Urothelium cell line (cell line): ENCODE results near the gene LDAF1.
"Not testable (repeated sequence)": the region's sequence is repeated elsewhere in the genome, so short reads cannot be mapped to it uniquely, and the experiment has no call there.

ENCODE experiments used
- DNase-seq: peaks from one replicate; pipeline ENCODE4 v3.0.0; 2011; ENCODE audit warnings: low spot score, mixed read lengths
- FAIRE-seq: peaks from 2 replicates; lab custom pipeline; 2011; peaks lifted over from hg19 to GRCh38; lab: Jason Lieb, UNC

Gene LDAF1

DNA sequence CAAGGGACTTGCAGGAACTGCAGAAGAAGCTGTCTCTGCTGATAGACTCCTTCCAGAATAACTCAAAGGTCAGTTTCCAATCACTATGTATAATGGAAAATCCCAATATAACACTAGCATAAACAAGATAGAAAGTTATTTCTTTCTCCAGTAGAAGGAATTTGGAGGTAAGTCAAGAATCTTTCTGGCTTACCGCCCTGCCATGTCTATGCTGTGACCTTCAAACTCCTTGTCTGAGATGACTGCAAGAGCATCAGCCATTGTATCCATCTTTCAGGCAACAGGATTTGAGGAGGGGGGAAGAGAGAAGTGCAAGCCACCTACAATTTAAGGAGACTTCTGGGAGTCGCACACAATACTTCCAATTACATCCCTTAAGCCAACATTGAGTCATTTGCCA is 2.7 kb downstream of the LDAF1 start:
- FAIRE-seq (no peak), DNase-seq (no peak)

DNA sequence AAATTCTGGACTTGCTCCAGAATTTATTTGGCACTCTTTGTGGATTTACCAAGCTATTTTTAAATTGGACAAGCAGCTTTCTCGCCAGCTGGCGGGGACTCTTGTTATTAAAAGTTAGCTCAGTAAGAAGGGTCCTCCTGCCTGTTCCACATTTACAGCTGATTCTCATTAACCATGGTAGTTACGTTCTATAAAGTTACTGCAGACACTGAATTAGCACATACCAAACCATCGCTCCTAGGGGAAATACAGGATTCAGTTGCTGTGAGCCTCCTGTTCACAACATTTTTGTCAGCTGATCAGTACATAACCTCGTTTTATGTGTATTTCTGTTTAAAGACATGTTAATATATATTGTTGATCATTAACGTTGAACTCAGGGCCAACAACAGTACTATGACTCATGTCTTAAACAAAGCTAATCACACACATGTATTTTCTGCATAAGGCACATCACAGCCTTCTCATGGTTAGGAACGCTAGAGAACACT is 4.2 kb downstream of the LDAF1 start:
- DNase-seq (no peak), FAIRE-seq (no peak)

DNA sequence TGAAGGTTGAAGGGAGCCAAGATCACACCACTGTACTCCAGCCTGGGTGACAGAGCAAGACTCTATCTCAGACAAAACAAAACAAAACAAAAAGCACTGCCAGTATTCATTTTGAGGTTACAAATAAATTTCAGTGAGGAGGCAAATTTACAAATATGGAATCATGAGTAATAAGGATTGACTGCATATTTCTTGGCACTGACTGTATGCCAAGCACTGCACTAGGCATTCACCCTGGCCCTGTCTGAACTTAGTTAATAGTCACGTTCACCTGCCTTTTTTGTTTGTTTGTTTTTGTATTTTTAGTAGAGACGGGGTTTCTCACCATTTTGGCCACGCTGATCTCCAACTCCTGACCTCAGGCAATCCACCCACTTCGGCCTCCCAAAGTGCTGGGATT is 5.1 kb downstream of the LDAF1 start:
- DNase-seq (no peak), FAIRE-seq (no peak)

DNA sequence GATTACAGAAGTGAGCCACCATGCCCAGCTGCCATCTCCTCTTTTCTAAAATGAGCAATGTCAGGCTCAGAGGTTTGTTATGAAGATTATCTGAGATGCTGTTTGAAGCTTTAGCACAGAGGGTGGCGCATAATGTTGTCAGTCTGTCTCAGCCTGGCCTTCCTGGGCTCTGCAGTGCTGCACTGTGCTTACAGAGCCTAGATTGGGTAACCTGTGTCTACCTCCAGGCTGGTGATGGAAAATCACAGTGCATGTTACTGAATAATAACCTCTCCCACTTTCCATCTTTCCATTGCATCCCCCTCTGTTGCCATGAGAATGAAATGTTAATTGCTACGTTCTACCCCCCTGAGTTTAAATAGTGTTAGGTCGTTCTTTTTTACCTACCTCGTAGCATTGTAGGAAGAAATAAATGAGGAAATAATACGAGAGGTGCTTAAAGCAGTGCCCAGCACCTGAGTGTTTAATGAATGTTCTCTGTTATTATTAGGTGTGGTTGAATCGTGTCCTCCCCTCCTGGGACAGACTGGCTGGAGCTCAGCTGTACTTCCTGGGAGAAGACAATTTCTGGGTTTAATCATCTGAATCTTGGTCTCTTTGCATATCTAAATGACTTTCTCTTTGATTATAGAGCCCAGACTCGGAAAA is 6.2 kb downstream of the LDAF1 start:
- no peak for FAIRE-seq

DNA sequence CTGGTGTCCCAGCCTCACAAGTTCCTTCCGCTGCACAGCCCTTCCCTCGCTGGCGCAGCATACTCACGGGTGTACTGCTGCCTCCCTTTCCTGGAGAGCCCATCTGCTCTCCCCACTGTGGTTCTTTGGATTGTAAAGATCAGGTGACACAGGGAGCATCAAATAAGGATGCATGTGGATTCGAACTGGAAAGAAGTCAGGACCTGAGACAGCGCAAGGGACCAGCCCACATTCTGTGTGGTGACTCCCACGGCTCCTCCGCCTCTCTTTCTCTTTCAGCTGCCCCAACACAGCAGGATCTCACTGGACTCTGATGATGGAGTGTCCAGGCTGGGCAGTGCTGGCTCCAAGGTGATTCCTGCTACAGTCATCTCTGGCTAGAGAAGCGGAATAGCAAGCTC is 8.1 kb downstream of the LDAF1 start:
- peak; percentile 16 for DNase-seq
- FAIRE-seq, result no peak

More for the DNA sequence above, 6.2 kb downstream of the LDAF1 start:
- no peak for DNase-seq

DNA sequence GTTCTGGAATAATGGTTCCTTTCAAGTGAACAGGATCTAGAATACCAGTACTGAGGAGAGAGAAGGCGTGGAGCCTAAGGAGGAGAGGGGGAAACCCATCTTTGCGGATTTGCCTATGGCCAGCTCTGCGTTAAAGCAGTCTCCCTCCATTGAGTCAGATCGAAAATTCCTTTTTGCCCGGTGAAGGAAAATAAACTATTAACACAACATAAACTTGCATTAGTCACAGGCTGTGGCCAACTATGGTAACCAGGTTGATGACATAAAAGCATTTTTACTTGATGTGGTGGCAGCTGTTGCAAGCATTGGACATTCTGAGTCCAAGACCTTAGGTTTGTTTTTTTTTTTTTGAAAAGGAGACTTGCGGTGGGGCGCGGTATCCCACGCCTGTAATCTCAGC is 8.9 kb downstream of the LDAF1 start:
- DNase-seq (peak; percentile 67), FAIRE-seq (no peak)

DNA sequence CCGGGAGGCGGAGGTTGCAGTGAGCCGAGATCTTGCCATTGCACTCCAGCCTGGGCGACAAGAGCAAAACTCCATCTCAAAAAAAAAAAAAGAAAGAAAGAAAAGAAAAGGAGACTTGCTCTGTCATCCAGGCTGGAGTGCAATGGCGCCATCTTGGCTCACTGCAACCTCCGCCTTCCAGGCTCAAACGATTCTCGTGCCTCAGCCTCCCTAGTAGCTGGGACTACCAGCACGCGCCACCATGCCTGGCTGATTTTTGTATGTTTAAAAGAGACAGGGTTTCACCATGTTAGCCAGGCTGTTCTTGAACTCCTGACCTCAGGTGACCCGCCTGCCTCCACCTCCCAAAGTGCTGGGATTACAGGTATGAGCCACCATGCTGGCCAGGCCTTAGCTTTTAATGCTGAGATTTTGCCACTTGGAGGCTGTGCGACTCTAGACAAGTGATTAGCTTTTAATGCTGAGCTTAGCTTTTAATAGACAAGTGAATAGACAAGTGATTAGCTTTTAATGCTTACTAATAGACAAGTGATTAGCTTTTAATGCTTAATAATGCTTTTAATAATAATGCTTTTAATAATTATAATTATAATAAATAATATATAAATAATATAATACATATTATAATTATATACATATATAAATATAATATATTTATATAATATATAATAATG is 9.6 kb downstream of the LDAF1 start:
- no peak for FAIRE-seq
- DNase-seq, result no peak

DNA sequence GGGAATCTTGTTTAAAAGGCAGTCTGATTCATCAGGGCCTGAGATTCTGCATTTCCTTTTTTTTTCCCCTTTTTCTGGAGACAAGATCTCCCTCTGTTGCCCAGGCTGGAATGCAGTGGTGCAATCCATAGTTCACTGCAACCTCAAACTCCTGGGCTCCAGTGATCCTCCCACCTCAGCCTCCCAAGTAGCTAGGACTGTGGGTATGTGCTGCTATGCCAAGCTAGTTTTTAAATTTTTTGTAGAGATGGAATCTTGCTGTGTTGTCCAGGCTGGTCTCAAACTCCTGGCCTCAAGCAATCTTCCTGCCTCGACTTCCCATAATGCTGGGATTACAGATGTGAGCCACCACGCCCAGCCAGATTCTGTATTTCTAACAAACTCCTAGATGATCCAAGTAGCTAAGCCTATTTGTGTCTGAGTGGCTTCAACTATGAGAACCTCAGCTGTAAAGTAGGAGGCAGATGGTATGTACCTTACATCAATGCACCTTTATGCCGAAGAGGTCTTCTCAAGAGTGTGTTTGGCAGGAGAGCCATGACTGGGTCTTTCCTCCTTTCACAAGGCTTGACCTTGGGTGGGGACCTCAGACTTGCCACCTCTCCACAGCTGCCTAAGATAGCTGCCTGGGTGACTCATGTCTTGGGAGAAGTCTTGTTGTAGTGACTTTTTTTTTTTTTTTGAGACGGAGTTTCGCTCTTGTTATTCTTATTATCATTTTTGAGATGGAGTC is 10.9 kb downstream of the LDAF1 start:
- FAIRE-seq, result no peak
- DNase-seq, result no peak

DNA sequence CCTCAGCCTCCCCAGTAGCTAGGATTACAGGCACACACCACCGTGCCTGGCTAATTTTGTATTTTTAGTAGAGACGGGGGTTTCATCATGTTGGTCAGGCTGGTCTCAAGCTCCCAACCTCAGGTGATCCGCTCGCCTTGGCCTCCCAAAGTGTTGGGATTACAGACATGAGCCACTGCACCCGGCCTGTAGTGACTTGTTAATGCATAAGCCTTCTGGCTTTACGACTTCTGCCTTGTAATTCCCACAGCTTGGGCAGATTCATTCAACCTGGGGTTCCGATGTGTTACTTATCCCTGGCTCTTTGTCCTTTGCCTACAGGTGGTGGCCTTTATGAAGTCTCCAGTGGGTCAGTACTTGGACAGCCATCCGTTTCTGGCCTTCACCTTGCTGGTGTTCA is 11.6 kb downstream of the LDAF1 start:
- FAIRE-seq, DNase-seq: not testable (repeated sequence)

DNA sequence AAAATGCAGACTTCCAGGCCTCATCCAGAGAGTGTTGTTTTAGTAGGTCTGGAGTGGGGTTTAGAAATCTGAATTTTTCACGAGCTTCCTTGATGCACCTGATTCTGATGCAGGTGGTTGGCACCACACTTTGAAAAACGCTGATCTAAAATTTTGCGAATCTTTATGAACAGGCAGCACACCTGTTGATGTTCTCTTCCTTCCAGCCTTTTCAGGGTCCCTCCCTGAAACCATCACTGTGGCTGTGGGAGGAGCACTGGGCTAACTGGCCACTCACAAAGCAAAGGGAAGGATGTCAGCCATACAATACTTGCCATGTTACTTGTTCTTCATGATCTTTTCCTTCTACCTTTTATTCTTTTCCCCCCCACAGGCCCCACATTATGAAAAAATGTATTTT is 14.2 kb downstream of the LDAF1 start:
- FAIRE-seq (no peak), DNase-seq (no peak)

DNA sequence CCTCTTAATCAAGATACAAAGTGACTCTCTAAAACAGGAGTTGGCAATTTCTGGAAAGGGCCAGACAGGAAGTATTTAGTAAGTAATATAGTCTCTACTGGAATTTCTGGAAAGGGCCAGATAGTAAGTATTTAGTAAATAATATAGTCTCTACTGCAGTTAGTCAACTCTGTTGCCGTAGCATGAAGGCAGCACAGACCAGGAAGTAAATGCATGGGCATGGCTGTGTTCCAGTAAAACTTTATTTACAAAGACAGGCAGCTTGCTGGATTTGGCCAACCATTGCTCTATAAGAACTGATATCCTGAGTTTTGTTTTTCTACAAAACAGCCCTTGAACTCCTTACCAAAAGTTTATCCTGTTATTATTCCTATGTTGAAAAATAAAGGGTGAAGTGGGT is 16.9 kb downstream of the LDAF1 start:
- FAIRE-seq, result no peak
- no peak for DNase-seq

DNA sequence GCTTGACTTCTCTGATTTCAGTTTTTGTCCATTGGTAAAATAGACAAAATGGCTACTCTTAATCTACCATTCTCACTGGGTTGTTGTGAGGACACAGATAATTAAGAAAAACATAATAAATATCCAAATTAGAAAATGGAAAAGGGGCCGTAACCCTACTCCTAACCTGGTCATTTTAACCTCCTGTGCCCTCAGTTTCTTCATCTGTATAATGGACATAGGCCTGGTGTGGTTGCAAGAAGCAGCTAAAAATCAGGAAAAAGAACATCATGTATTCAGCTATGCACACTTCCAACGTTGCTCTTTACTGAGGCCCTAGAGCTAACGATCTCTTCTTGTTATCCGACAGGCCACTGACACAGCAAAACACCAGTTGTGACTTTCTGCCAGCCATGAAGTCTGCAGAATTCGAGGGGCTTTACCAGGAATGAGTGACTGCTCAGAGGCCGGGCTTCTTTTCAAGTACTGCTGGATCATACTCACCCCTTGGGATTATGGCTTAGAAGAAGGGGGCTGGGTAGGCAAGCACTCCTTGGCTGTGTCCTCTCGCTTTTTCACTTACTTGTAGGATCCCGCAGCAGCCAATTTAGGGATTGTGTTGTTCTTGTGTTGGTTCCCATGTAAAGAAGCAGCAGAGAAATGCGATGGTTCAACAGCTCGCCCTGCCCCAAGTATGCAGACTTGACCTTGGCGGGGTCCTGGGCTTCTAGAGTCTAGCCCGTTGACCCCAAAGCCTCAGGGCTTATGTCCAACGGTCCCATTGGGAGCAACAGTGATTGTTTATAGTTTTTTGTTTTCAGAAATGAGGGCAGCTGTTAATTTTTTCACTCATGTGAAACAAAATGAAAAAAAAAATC is 20.9 kb downstream of the LDAF1 start:
- FAIRE-seq, result no peak
- no peak for DNase-seq

DNA sequence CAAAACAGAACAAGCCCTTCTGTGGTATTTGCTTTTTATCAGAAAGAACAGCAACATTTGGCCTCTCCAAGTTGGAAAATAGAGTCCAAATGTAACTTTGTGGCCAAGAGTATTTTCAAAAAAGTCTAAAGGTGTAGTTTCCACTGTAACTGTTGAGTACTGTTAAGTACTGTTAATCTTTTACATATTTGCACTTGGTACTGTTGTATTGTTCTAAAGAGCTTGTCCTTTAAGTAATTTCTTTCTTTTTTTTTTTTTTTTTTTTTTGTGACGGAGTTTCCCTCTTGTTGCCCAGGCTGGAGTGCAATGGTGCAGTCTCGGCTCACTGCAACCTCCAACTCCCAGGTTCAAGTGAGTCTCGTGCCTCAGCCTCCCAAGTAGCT is 21.5 kb downstream of the LDAF1 start:
- no peak for FAIRE-seq

DNA sequence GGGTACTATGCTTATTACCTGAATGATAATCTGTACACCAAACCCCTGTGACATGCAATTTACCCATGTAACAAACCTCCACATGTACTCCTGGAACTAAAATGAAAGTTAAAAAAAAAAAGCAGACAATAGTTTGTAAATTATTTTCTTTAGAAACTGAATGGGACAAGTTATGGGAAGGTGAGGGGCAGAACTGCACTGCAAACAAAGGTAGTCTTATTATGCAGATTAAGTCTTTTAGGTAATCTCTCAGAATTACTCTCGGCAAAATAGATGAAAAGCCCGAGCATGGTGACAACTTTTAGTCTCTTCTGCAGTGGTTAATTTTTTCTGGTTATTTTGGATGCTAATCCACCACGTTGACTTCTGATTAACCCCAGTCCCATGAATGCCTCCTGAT is 25.5 kb downstream of the LDAF1 start:
- no peak for FAIRE-seq
- DNase-seq, result no peak

More for the DNA sequence above, 21.5 kb downstream of the LDAF1 start:
- no peak for DNase-seq

DNA sequence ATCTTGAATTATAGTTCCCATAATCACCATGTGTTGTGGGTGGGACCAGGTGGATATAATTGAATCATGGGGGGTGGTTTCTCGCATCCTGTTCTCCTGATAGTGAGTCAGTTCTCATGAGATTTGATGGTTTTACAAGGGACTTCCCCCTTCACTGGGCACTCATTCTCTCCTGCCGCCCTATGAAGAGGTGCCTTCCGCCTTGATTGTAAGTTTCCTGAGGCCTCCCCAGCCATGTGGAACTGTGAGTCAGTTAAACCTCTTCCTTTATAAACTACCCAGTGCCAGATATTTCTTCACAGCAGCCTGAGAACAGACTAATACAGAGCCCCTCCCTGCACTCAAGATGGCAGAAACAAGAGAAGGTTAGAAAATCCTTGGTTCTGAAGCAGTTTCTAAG is 26.4 kb downstream of the LDAF1 start:
- no peak for FAIRE-seq
- DNase-seq, result no peak

DNA sequence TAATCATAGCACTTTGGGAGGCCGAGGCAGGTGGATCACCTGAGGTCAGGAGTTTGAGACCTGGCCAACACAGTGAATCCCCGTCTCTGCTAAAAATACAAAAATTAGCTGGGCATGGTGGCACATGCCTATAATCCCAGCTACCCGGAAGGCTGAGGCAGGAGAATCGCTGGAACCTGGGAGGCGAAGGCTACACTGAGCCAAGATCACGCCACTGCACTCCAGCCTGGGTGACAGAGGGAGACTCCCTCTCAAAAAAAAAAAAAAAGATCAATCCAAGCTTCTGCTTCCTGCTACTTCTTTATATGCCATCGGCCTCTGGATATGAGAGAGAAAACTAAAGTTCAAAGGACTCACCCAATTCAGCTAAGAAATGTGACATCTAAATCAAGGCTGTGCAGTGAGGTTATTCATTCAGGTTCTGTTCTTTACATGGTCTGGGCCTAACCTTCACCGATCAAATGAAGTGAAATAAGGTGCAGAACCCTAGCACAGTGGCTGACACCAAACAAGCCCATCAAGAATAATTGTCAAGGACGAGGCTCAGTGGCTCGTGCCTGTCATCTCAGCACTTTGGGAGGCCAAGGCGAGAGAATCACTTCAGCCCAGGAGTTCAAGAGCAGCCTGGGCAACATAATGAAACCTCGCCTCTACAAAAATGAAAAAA is 27.3 kb downstream of the LDAF1 start:
- no peak for DNase-seq
- no peak for FAIRE-seq

DNA sequence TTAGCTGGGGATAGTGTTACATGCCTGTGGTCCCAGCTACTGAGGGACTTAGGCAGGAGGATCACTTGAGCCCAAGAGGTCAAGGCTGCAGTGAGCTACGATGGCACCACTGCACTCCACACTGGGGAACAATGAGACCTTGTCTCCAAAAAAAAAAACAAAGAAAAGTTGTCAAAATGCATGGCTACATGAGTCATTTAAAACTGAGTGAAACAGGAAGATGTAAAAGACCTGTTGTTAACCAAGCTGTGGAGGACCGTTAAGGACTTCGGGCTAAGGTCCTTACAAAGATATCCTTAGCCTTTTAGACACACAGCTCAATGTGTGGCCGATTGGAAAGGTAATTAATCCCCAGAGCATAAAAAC is 27.8 kb downstream of the LDAF1 start:
- FAIRE-seq (no peak), DNase-seq (peak; percentile 19)

DNA sequence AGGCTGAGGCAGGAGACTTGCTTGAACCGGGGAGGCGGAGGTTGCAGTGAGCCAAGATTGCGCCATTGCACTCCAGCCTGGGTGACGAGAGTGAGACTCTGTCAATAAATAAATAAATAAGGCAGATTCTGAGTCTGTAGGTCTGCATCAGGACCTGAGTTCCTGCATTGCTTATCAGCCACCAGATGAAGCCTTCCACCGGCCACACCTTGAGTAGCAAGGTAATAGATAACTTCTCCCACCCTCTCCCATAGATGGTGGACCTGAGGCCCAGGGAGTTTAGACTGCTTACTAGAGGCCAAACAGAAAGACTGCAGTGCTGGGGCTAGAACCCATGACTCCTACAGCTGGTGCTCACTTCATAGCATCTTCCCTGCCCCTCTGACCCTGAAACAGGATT is 30.8 kb downstream of the LDAF1 start:
- DNase-seq, result no peak
- no peak for FAIRE-seq

DNA sequence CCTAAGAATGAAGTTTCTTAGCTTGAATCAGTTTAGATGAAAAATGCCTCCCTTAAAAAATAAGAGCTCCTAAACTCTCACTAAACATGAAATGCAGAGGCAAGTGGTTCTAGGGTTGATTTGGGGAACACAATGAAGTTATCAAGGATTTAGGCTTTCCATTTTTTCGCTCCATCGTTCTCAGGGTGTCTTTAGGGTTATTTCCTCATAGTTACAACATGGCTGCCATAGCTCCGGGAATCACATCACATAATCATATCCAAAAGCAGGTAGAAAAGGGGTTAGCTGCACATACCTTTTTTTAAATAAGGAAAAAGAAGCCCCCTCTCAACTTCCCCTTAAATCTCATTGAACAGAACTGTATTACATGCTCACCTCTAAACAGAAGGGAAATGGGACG is 31.5 kb downstream of the LDAF1 start:
- FAIRE-seq (no peak), DNase-seq (no peak)

DNA sequence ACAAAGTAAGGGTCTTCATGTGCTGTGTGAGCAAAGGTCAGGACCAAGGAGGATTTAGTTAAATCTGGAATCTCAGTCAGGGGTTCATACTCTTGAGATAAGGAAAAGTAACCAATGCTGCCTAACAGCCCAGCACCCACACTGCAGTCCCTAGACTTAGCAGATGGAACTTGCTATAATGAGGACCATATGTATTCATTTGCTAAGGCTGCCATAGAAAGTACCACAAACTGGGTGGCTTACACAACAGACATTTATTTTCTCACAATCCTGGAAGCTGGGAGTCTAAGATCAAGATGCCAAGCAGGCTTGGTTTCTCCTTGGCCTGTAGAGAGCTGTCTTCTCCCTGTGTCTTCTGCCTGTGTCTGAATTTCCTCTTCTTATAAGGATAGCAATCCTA is 32.1 kb downstream of the LDAF1 start:
- DNase-seq (no peak), FAIRE-seq (no peak)

DNA sequence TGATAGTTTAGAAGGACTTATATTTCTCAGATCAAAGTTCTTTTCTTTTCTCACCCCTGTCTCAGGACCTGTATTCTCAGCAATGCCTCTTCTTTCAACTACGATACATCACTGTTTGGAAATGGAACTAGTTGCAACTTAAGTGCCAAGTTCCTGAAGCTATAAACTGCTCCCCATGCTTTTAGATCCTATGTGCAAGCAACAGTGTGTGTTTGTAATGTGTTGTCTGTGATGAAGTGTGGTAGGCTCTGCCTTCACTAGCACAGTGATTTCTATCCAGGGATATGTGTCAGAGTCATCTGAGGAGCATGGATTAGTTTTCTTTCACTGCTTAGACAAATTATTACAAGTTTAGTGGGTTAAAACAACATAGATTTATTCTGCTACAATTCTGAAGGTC is 34.5 kb downstream of the LDAF1 start:
- DNase-seq (no peak), FAIRE-seq (no peak)
